ENCODE results near the gene RAB8B. TPM values are rescaled to one million over a fixed set of nuclear protein-coding genes. Genes with fewer than 3 reads are reported as not detected.

The RAB8B gene
- total RNA-seq, 1 donor from 2014 or later, result 135 TPM

- Mint-ChIP-seq H3K4me3 (peak overlapping the region; percentile 96), H3K27me3 (ENCODE audit: insufficient read depth) (peaks cover 10% of the 10 kb centered on the region), H3K4me1 (ENCODE audit: low read depth) (peaks cover 42% of the 10 kb centered on the region), H3K27ac (peak overlapping the region; percentile 92), H3K36me3 (ENCODE audit: low read depth) (peaks cover 18% of the 10 kb centered on the region), H3K9me3 (no peaks in the 10 kb centered on the region)
- intact Hi-C loops (cut with micrococcal nuclease), result loop anchor here (1.0 to 10.0 kb wide), 2 partner anchors 11 to 416 kb away; no protein-coding TSS in a partner anchor
- DNase-seq (ENCODE audit: low spot score), result no peak
These were observed 1.0 kb upstream of the RAB8B start for GRCh38 chr15:63188247-63188925.

GRCh38 chr15:63189941-63190768, 749 bp downstream of the RAB8B start:
- H3K4me3 Mint-ChIP-seq, result peak overlapping the region; percentile 96
- intact Hi-C loops (cut with micrococcal nuclease), result loop anchor here (1.0 to 10.0 kb wide), 9 partner anchors 33 to 1055 kb away; partner anchors contain the start of genes RPS27L and USP3
- H3K4me1 Mint-ChIP-seq (ENCODE audit: low read depth), result peaks cover 57% of the 10 kb centered on the region
- H3K27ac Mint-ChIP-seq, result peak overlapping the region; percentile 90
- peaks cover 22% of the 10 kb centered on the region for H3K36me3 Mint-ChIP-seq (ENCODE audit: low read depth)
- H3K27me3 Mint-ChIP-seq (ENCODE audit: insufficient read depth), result peaks cover 8% of the 10 kb centered on the region
- H3K9me3 Mint-ChIP-seq, result no peaks in the 10 kb centered on the region
- no peak for DNase-seq (ENCODE audit: low spot score)

- H3K36me3 Mint-ChIP-seq (ENCODE audit: low read depth), result peaks cover 27% of the 10 kb centered on the region
- H3K4me1 Mint-ChIP-seq (ENCODE audit: low read depth), result peaks cover 65% of the 10 kb centered on the region
- no peaks in the 10 kb centered on the region for H3K9me3 Mint-ChIP-seq
These were observed 1.6 kb downstream of the RAB8B start for GRCh38 chr15:63190769-63191649.

GRCh38 chr15:63191895-63192618, 2.7 kb downstream of the RAB8B start:
- Mint-ChIP-seq H3K4me1 (ENCODE audit: low read depth) (peaks cover 73% of the 10 kb centered on the region), H3K9me3 (no peaks in the 10 kb centered on the region), H3K27ac (peak overlapping the region; percentile 99), H3K4me3 (peak overlapping the region; percentile 96), H3K27me3 (ENCODE audit: insufficient read depth) (peaks cover 2% of the 10 kb centered on the region), H3K36me3 (ENCODE audit: low read depth) (peaks cover 27% of the 10 kb centered on the region)
- peak; percentile 63 for DNase-seq (ENCODE audit: low spot score)
- intact Hi-C loops (cut with micrococcal nuclease), result loop anchor here (1.0 to 10.0 kb wide), 10 partner anchors 9 to 1053 kb away; partner anchors contain the start of genes APH1B and LACTB

More at GRCh38 chr15:63190769-63191649, 1.6 kb downstream of the RAB8B start:
- no peak for DNase-seq (ENCODE audit: low spot score)
- intact Hi-C loops (cut with micrococcal nuclease), result loop anchor here (1.0 to 10.0 kb wide), 4 partner anchors 137 to 1054 kb away; no protein-coding TSS in a partner anchor
- peak overlapping the region; percentile 96 for H3K4me3 Mint-ChIP-seq
- H3K27ac Mint-ChIP-seq, result peak overlapping the region; percentile 99
- peaks cover 4% of the 10 kb centered on the region for H3K27me3 Mint-ChIP-seq (ENCODE audit: insufficient read depth)

GRCh38 chr15:63192619-63193206, 3.3 kb downstream of the RAB8B start:
- Mint-ChIP-seq H3K36me3 (ENCODE audit: low read depth) (peaks cover 30% of the 10 kb centered on the region), H3K27me3 (ENCODE audit: insufficient read depth) (no peaks in the 10 kb centered on the region), H3K4me3 (peak overlapping the region; percentile 96), H3K9me3 (no peaks in the 10 kb centered on the region), H3K27ac (peak overlapping the region; percentile 99), H3K4me1 (ENCODE audit: low read depth) (peaks cover 73% of the 10 kb centered on the region)
- DNase-seq (ENCODE audit: low spot score), result no peak
- intact Hi-C loops (cut with micrococcal nuclease), result loop anchor here (1.0 to 10.0 kb wide), 10 partner anchors 9 to 1052 kb away; partner anchors contain the start of genes APH1B and LACTB

- Mint-ChIP-seq H3K4me1 (ENCODE audit: low read depth) (peaks cover 73% of the 10 kb centered on the region), H3K27me3 (ENCODE audit: insufficient read depth) (no peaks in the 10 kb centered on the region), H3K4me3 (peak overlapping the region; percentile 78), H3K27ac (peak overlapping the region; percentile 92), H3K36me3 (ENCODE audit: low read depth) (peaks cover 39% of the 10 kb centered on the region), H3K9me3 (no peaks in the 10 kb centered on the region)
- intact Hi-C loops (cut with micrococcal nuclease), result loop anchor here (5.0 to 10.0 kb wide), 3 partner anchors 183 to 1050 kb away; no protein-coding TSS in a partner anchor
- no peak for DNase-seq (ENCODE audit: low spot score)
These were observed 4.9 kb downstream of the RAB8B start for GRCh38 chr15:63194302-63194701.

GRCh38 chr15:63194880-63195568, 5.6 kb downstream of the RAB8B start:
- Mint-ChIP-seq H3K4me3 (peak overlapping the region; percentile 47), H3K36me3 (ENCODE audit: low read depth) (peaks cover 43% of the 10 kb centered on the region), H3K27ac (peak overlapping the region; percentile 41)

GRCh38 chr15:63195569-63196015, 6.2 kb downstream of the RAB8B start:
- intact Hi-C loops (cut with micrococcal nuclease), result loop anchor here (10.0 kb wide), 1 partner anchor 1049 kb away; no protein-coding TSS in a partner anchor
- Mint-ChIP-seq H3K4me1 (ENCODE audit: low read depth) (peaks cover 80% of the 10 kb centered on the region), H3K9me3 (no peaks in the 10 kb centered on the region), H3K4me3 (peak overlapping the region; percentile 47), H3K36me3 (ENCODE audit: low read depth) (peaks cover 42% of the 10 kb centered on the region), H3K27ac (peak overlapping the region; percentile 41), H3K27me3 (ENCODE audit: insufficient read depth) (no peaks in the 10 kb centered on the region)
- DNase-seq (ENCODE audit: low spot score), result no peak

More at GRCh38 chr15:63194880-63195568, 5.6 kb downstream of the RAB8B start:
- no peak for DNase-seq (ENCODE audit: low spot score)
- Mint-ChIP-seq H3K27me3 (ENCODE audit: insufficient read depth) (no peaks in the 10 kb centered on the region), H3K9me3 (no peaks in the 10 kb centered on the region), H3K4me1 (ENCODE audit: low read depth) (peaks cover 80% of the 10 kb centered on the region)
- intact Hi-C loops (cut with micrococcal nuclease), result loop anchor here (5.0 to 10.0 kb wide), 3 partner anchors 182 to 1050 kb away; no protein-coding TSS in a partner anchor

- DNase-seq (ENCODE audit: low spot score), result no peak
- H3K4me1 Mint-ChIP-seq (ENCODE audit: low read depth), result peaks cover 79% of the 10 kb centered on the region
- peaks cover 44% of the 10 kb centered on the region for H3K36me3 Mint-ChIP-seq (ENCODE audit: low read depth)
- H3K9me3 Mint-ChIP-seq, result no peaks in the 10 kb centered on the region
- intact Hi-C loops (cut with micrococcal nuclease), result loop anchor here (10.0 kb wide), 1 partner anchor 1048 kb away; no protein-coding TSS in a partner anchor
- no peak overlapping the region for H3K27ac Mint-ChIP-seq
- no peak overlapping the region for H3K4me3 Mint-ChIP-seq
- H3K27me3 Mint-ChIP-seq (ENCODE audit: insufficient read depth), result no peaks in the 10 kb centered on the region
These were observed 7.4 kb downstream of the RAB8B start for GRCh38 chr15:63196842-63197241.

- Mint-ChIP-seq H3K4me3 (no peak overlapping the region), H3K27me3 (ENCODE audit: insufficient read depth) (no peaks in the 10 kb centered on the region), H3K36me3 (ENCODE audit: low read depth) (peaks cover 45% of the 10 kb centered on the region), H3K27ac (no peak overlapping the region), H3K4me1 (ENCODE audit: low read depth) (peaks cover 76% of the 10 kb centered on the region), H3K9me3 (no peaks in the 10 kb centered on the region)
- intact Hi-C loops (cut with micrococcal nuclease), result loop anchor here (10.0 kb wide), 1 partner anchor 1047 kb away; no protein-coding TSS in a partner anchor
- DNase-seq (ENCODE audit: low spot score), result no peak
These were observed 8.2 kb downstream of the RAB8B start for GRCh38 chr15:63197626-63198025.

Measured in activated T-helper 1 cell treated with anti-CD3 and anti-CD28 coated beads, Interleukin-12 subunit alpha, Interleukin-12 subunit beta, Interleukin-2, Interleukin-4 antibody, amounts not matched to agents 30 ng/mL and 10 ng/mL and 1 ng/mL, durations not matched to agents 14 hours and 24 hours and 36 hours (primary cell).